ENCODE measurements around the gene ERGIC3.

The ERGIC3 gene

DNA sequence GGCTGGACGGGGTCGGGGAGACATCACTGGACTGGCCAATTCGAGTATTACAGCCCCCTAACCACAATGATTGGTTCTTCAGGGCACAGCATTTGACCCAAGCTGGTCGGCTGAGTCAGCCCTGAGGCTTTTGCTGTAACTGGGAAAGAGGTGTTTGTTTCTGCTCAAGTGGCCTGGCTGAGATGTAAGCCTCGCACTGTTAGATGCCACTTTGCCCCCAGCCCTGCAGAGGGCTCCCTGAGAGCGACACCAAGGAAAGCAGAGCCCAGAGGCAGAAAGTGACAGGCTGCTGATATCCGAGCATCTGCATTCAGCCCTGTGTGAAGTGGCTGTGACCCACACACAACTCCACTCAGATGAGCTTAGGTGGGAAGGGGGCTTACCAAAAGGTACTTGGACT lies 19.4 kb downstream of the ERGIC3 start:
- DNase-seq (ENCODE audit: low read depth in 2 of 2), result no peak

- no peak for DNase-seq (ENCODE audit: low read depth in 2 of 2)
These were observed 19.8 kb downstream of the ERGIC3 start for GRCh38 chr20:35561671-35562070.

- no peak for DNase-seq (ENCODE audit: low read depth in 2 of 2)
These were observed 20.7 kb downstream of the ERGIC3 start for GRCh38 chr20:35562541-35563110.

DNA sequence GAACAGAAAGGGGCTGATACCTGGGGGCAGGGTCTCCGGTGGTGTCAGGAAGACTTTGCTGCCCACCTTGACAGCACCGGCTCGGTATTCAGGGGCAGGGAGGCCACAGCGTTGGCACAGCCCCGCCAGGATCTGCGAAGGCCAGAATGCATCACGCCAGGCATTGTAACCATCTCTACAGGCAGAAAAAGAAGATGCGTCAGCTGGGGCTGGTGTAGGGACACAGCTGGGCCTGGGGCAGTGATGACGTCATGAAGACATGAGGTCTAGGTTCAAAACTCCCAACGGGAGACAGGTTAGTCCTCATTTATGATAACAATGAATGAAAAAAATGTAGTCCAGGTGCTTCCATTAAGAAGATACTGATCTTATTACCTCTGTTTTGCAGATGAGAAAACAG lies 22.0 kb downstream of the ERGIC3 start:
- DNase-seq (ENCODE audit: low read depth in 2 of 2), result no peak

DNA sequence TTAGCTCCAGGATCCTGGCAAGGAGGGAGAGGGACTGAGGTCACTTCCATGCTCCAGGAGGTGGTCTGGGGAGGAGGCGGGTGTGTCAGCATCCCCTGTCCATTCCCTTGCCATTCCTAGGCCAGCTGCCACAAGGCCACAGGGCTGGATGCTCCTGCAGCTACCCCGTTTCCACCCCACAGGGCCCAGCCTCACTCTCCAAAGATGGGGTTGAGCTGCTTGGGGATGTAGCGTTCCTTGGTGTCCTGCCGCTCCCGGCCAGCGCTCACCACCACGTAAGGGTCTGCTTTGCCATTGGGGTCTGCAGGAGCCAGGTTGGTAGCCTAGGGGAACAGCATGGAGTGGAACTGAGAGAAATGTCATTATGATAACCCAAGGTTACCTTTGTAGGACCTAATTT lies 23.0 kb downstream of the ERGIC3 start:
- no peak for DNase-seq (ENCODE audit: low read depth in 2 of 2)

GRCh38 chr20:35568645-35569044 lies 26.8 kb downstream of the ERGIC3 start:
- DNase-seq (ENCODE audit: low read depth in 2 of 2), result no peak

- DNase-seq (ENCODE audit: low read depth in 2 of 2), result no peak
These were observed 29.7 kb downstream of the ERGIC3 start for GRCh38 chr20:35571555-35571954.

DNA sequence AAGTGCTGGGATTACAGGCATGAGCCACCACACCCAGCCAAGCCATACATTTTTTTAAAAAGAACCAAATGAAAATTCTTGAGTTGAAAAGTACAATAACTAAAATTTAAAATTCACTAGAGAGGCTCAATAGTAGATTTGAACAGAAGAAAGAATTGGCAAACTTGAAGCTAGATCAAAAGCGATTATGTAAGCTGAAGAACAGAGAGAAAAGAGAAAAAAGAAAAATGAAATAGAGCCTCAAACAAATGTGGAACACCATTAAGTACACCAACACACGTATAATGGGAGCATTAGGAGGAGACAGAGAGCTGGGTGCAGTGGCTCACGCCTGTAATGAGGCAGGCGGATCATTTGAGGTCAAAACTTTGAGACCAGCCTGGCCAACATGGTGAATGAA lies 31.0 kb downstream of the ERGIC3 start:
- no peak for DNase-seq (ENCODE audit: low read depth in 2 of 2)

- DNase-seq (ENCODE audit: low read depth in 2 of 2), result no peak
These were observed 34.1 kb downstream of the ERGIC3 start for GRCh38 chr20:35575958-35576357.

- DNase-seq (ENCODE audit: low read depth in 2 of 2), result no peak
These were observed 34.9 kb downstream of the ERGIC3 start for GRCh38 chr20:35576816-35577215.

DNA sequence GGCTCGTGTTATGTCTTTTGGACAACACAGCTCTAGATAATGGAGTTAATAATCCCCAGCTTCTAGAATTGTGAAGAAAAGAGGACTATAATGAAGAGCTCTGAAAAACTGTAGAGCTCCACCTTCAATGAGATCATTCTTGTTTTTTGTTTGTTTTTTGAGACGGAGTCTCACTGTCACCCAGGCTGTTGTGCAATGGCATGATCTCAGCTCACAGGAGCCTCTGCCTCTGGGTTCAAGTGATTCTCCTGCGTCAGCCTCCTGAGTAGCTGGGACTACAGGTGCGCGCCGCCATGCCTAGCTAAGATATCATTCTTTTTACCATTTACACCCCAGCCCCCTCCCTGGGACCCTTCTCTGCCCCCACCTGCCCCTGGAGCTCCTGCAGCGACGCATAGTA lies 36.6 kb downstream of the ERGIC3 start:
- DNase-seq (ENCODE audit: low read depth in 2 of 2), result no peak

- no peak for DNase-seq (ENCODE audit: low read depth in 2 of 2)
These were observed 37.3 kb downstream of the ERGIC3 start for GRCh38 chr20:35579196-35579595.

GRCh38 chr20:35582131-35582530 lies 40.3 kb downstream of the ERGIC3 start:
- no peak for DNase-seq (ENCODE audit: low read depth in 2 of 2)

DNA sequence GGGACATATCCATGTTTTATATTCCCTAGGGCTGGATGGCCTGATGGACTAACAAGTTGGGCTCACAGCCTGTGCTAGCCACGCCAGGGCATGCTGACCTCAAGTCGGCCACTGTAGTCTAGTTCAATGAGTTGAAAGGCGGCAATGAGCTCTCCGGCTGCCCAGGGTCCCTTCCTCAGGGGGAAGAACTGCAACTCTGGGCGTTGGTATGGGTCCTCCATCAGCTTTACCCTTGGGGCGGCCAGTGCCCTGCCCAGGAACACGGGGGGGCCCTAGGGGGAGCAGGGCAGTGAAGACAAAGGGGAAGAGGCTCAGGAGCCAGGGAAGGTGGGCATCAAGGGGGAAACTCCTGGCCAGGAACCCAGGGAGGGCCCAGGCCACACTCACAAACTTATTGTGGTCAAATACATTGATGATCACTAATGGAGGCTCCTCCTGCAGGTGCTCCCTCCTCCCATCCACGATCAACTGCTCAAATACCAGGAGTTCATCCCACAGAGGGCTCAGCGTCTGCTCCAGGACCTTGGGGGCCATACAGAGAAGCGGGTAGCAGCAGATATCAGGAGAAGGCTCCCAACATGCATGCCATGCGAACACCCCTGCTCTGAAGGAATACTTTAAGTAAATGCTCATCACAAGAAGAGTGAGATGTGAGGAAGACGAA lies 41.0 kb downstream of the ERGIC3 start:
- no peak for DNase-seq (ENCODE audit: low read depth in 2 of 2)

- no peak for DNase-seq (ENCODE audit: low read depth in 2 of 2)
These were observed 42.0 kb downstream of the ERGIC3 start for GRCh38 chr20:35583636-35584560.

GRCh38 chr20:35586751-35587425 lies 45.0 kb downstream of the ERGIC3 start:
- DNase-seq (ENCODE audit: low read depth in 2 of 2), result no peak

GRCh38 chr20:35587436-35587835 lies 45.6 kb downstream of the ERGIC3 start:
- no peak for DNase-seq (ENCODE audit: low read depth in 2 of 2)

DNA sequence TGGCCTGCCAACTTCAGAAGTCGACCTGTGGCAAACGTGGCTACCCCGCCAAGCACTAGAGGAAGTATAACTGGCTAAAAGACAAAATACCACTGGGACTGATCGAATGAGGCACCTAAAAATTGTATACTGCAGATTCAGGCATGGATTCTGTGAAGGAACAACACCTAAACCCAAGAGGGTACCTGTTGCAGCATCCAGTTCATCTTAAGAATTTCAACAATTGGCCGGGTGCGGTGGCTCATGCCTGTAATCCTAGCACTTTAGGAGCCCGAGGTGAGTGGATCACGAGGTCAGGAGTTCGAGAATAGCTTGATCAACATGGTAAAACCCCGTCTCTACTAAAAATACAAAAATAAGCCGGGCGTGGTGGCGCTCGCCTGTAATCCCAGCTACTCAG lies 46.5 kb downstream of the ERGIC3 start:
- DNase-seq (ENCODE audit: low read depth in 2 of 2), result no peak

DNA sequence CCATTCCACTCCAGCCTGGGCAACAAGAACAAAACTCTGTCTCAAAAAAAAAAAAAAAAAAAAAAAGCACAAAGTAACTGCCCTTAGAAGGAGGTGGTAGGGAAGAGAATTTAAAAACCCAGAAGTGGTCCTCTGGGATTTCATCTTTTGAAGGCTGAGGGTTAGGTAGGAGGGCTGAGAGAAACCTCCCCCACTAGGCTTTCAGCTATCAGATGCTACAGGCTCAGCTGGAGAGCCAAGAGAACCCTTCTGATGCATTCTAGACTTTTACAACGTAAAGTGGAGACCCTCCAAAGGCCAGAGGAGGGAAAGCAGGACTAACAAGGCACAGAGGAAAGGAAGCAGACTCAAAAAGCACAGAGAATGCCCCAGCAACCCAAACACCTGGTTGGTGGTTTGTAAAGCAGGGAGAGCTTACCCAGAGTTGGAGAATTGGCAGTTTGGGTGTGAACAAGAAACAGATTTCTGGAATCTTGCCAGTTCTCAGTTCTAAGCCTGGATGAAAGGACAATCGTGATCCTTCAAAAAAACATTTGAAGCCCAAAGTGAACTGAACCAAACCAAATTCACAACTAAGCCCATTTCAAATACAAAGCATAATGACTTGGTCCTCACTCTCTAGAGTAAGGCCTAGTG lies 50.6 kb downstream of the ERGIC3 start:
- no peak for DNase-seq (ENCODE audit: low read depth in 2 of 2)

GRCh38 chr20:35595456-35595855 lies 53.6 kb downstream of the ERGIC3 start:
- no peak for DNase-seq (ENCODE audit: low read depth in 2 of 2)

DNA sequence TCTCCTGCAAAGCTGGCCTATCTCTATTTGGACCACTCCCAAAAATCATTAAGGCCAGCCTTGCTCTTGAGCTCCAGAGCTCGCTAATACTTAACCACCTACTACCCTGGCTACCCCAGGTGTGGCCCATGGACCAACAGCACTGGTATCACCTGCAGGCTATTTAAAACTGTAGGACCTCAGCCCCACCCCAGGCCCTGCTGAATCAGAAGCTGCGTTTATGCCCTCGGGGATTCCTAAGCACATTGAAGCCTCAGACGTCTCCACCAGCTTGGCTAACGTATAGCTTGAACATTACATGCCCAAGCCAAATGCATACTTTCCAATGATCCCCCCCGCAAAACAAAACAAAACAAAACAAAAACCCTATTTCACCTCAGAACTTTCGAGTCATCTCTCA lies 54.0 kb downstream of the ERGIC3 start:
- DNase-seq (ENCODE audit: low read depth in 2 of 2), result no peak

- no peak for DNase-seq (ENCODE audit: low read depth in 2 of 2)
These were observed 55.3 kb downstream of the ERGIC3 start for GRCh38 chr20:35597186-35597585.

Data from activated CD4-positive, alpha-beta T cell treated with anti-CD3 and anti-CD28 coated beads for 24 hours (primary cell).